K562 (cell line): ENCODE measurements around the gene CTSW. TPM values are rescaled to one million over a fixed set of nuclear protein-coding genes. Genes with fewer than 3 reads are reported as not detected.

Experiments used
- CBX3 ChIP-seq, 2 experiments: IDR thresholded peaks; 1 replicate in 1 of 2; 2 replicates in 1 of 2; pipeline ENCODE4 v1.6.1; 2012; ENCODE audit warnings: inconsistent platforms in 2 of 2, low read length in 2 of 2, borderline replicate concordance in 1 of 2, control low read depth in 1 of 2
- CXXC5 ChIP-seq: fragments of 250-450 bp; sonication (Bioruptor Pico); IDR thresholded peaks from 2 replicates; pipeline ENCODE4 v1.8.0; 2022; ENCODE audit warnings: inconsistent platforms, mild to moderate bottlenecking, moderate library complexity
- DIDO1 ChIP-seq: fragments of 450-650 bp; IDR thresholded peaks from 2 replicates; pipeline ENCODE4 v1.6.1; 2016; ENCODE audit warnings: low read depth, missing biosample characterization, missing genetic modification characterization
- DMBX1 ChIP-seq: fragments of 250-450 bp; sonication (Bioruptor Pico); IDR thresholded peaks from 2 replicates; pipeline ENCODE4 v1.8.0; 2022; ENCODE audit warnings: inconsistent platforms, mild to moderate bottlenecking, moderate library complexity, borderline replicate concordance
- E2F3 ChIP-seq: fragments of 250-450 bp; sonication (Bioruptor Pico); IDR thresholded peaks from 2 replicates; pipeline ENCODE4 v1.4.0; 2020; ENCODE audit warnings: mild to moderate bottlenecking
- ELF1 ChIP-seq: fragments of 200-800 bp; sonication (Bioruptor generic); IDR thresholded peaks from 2 replicates; pipeline ENCODE4 v1.6.1; 2016; ENCODE audit warnings: missing genetic modification characterization, missing compliant biosample characterization
- ETV1 ChIP-seq: fragments of 450-650 bp; conservative IDR thresholded peaks from 2 replicates; pipeline ENCODE4 v1.6.1; 2016; ENCODE audit warnings: missing genetic modification characterization, control low read depth, low read depth, missing compliant biosample characterization
- HDAC1 ChIP-seq, 2 experiments: fragments of 450-650 bp; IDR thresholded peaks; 2 replicates each; pipeline ENCODE4 v1.6.1; 2016 to 2017; ENCODE audit warnings: inconsistent platforms in 1 of 2, mild to moderate bottlenecking in 1 of 2, moderate library complexity in 1 of 2
- NR3C1 ChIP-seq: sonication (generic); formaldehyde crosslinking; IDR thresholded peaks from 2 replicates; pipeline ENCODE4 v1.8.1; 2022; ENCODE audit warnings: missing genetic modification reagents
- POLR2A ChIP-seq: fragments of 450-650 bp; conservative IDR thresholded peaks from 2 replicates; pipeline ENCODE4 v1.6.1; 2016
- POLR2AphosphoS2 ChIP-seq: IDR thresholded peaks from 2 replicates; pipeline ENCODE4 v1.6.1; 2012; ENCODE audit warnings: low read length, improper control_type of control experiment
- RBM25 ChIP-seq: fragments of 200-400 bp; formaldehyde crosslinking; IDR thresholded peaks from 2 replicates; pipeline ENCODE4 v1.6.1; 2018; ENCODE audit warnings: low read length, low read depth, moderate library complexity; ENCODE audit not compliant: severe bottlenecking
- RFX1 ChIP-seq: fragments of 450-650 bp; IDR thresholded peaks from 2 replicates; pipeline ENCODE4 v1.6.1; 2016; ENCODE audit warnings: mild to moderate bottlenecking, moderate library complexity
- SMARCA5 ChIP-seq: fragments of 450-650 bp; IDR thresholded peaks from 2 replicates; pipeline ENCODE4 v1.6.1; 2016
- ZFP1 ChIP-seq: fragments of 450-650 bp; formaldehyde crosslinking; IDR thresholded peaks from 2 replicates; pipeline ENCODE4 v1.4.0; 2020; ENCODE audit warnings: mild to moderate bottlenecking, mixed read lengths
- ZNF124 ChIP-seq: sonication (generic); formaldehyde crosslinking; IDR thresholded peaks from 2 replicates; pipeline ENCODE4 v1.8.1; 2022; ENCODE audit warnings: missing genetic modification reagents
- ZNF507 ChIP-seq: conservative IDR thresholded peaks from 2 replicates; pipeline ENCODE4 v1.6.1; 2017; ENCODE audit warnings: missing genetic modification characterization, missing compliant biosample characterization
- ZNF830 ChIP-seq: fragments of 250-450 bp; sonication (Bioruptor Pico); IDR thresholded peaks from 2 replicates; pipeline ENCODE4 v1.5.0; 2021; ENCODE audit warnings: mild to moderate bottlenecking
- polyA plus RNA-seq, 8 experiments: library from polyadenylated mRNA; depleted of rRNA in 4 of 8; stranded (reverse) in 5 of 8; unstranded in 3 of 8; fragments of >200 nt; fragmentation: Nextera tagmentation in 2 of 8; fragmentation: Illumina TruSeq in 1 of 8; extraction: Ambion mirVana in 2 of 8; extraction: Trizol in 1 of 8; gene quantifications; 2 replicates each; pipeline versions ENCODE4 v1.2.1 to v1.2.3, GENCODE V29; 2011 to 2014; ENCODE audit warnings: inconsistent platforms in 1 of 8, missing spikeins in 1 of 8
- total RNA-seq, 7 experiments: library from RNA; depleted of rRNA in 6 of 7; stranded (reverse); fragments of >200 nt in 6 of 7; fragmentation: Illumina TruSeq in 2 of 7; extraction: Trizol in 2 of 7; gene quantifications; 2 replicates each; pipeline versions ENCODE4 v1.2.1 to v1.2.3, GENCODE V29; 2011 to 2021; ENCODE audit warnings: low replicate concordance in 1 of 7
- TF ChIP-seq, protein P1 (sequence below): fragments of 250-450 bp; sonication (Bioruptor Pico); IDR thresholded peaks from 2 replicates; pipeline ENCODE4 v1.4.0; 2020
- TF ChIP-seq, protein P2 (sequence below): fragments of 250-450 bp; sonication (Bioruptor Pico); IDR thresholded peaks from 2 replicates; pipeline ENCODE4 v1.4.0; 2020; ENCODE audit warnings: mild to moderate bottlenecking, moderate library complexity, borderline replicate concordance
- TF ChIP-seq, protein P3 (sequence below), 2 experiments: fragments of 450-650 bp; IDR thresholded peaks; 2 replicates each; pipeline ENCODE4 v1.6.1; 2018; ENCODE audit warnings: mild to moderate bottlenecking in 2 of 2, low read depth in 1 of 2; ENCODE audit not compliant: partially characterized antibody in 2 of 2

Gene CTSW
- total and polyA plus RNA-seq, 9 of the 15 experiments (the other 6 are each of a cell fraction or from before 2014, with no cell fraction given): 0.04 TPM; not detected in 8

DNA sequence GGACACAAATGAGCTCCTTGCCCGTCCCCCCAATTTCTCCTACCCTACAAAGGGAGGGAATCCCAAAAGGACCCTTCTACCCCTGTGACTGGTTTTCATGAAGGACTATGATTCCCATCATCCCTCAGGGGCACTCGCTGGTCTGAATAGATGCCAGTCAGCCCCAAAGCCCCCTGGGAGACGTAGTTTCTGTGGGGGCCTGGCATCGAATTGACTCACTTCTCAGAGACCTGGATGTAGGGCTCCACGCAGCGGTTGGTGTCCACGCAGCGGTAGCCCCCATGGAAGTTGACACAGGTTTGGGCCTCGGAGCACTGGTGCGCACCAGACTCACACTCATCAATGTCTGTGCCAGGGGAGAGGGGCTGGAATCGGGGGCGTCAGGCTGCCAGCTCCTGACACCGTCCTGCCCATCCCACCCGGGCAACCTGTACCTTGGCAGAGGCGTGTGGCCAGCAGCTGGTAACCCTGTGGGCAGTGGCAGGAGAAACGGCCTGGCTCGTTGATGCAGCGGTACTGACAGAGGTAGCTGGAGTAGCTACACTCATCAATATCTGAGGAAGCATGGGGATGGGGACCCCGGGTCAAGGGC, 11.5 kb upstream of the CTSW start (continued):
- TF ChIP-seq, protein P1, sequence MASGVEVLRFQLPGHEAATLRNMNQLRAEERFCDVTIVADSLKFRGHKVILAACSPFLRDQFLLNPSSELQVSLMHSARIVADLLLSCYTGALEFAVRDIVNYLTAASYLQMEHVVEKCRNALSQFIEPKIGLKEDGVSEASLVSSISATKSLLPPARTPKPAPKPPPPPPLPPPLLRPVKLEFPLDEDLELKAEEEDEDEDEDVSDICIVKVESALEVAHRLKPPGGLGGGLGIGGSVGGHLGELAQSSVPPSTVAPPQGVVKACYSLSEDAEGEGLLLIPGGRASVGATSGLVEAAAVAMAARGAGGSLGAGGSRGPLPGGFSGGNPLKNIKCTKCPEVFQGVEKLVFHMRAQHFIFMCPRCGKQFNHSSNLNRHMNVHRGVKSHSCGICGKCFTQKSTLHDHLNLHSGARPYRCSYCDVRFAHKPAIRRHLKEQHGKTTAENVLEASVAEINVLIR (CRISPR knock-in tag): no peak
- TF ChIP-seq RFX1: no peak
- TF ChIP-seq, protein P2, sequence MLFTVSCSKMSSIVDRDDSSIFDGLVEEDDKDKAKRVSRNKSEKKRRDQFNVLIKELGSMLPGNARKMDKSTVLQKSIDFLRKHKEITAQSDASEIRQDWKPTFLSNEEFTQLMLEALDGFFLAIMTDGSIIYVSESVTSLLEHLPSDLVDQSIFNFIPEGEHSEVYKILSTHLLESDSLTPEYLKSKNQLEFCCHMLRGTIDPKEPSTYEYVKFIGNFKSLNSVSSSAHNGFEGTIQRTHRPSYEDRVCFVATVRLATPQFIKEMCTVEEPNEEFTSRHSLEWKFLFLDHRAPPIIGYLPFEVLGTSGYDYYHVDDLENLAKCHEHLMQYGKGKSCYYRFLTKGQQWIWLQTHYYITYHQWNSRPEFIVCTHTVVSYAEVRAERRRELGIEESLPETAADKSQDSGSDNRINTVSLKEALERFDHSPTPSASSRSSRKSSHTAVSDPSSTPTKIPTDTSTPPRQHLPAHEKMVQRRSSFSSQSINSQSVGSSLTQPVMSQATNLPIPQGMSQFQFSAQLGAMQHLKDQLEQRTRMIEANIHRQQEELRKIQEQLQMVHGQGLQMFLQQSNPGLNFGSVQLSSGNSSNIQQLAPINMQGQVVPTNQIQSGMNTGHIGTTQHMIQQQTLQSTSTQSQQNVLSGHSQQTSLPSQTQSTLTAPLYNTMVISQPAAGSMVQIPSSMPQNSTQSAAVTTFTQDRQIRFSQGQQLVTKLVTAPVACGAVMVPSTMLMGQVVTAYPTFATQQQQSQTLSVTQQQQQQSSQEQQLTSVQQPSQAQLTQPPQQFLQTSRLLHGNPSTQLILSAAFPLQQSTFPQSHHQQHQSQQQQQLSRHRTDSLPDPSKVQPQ (CRISPR knock-in tag): no peak
- no peak for TF ChIP-seq NR3C1
- TF ChIP-seq HDAC1 (IDR thresholded peaks at IDR 0.05): no peak
- no peak for TF ChIP-seq ELF1 (tag)
- TF ChIP-seq DIDO1 (tag): no peak
- no peak for TF ChIP-seq ZNF830 (CRISPR knock-in tag)
- TF ChIP-seq POLR2AphosphoS2: 0 out of 2 replicates have a peak, but pooled peaks have one; percentile 52
- no peak for TF ChIP-seq ZNF124 (CRISPR knock-in tag)
- TF ChIP-seq ETV1 (tag): no peak
- no peak for TF ChIP-seq RBM25
- no peak for TF ChIP-seq CXXC5 (CRISPR knock-in tag)
- no peak for TF ChIP-seq ZNF507 (tag)
- TF ChIP-seq CBX3 (IDR thresholded peaks at IDR 0.05; ENCODE audit: borderline replicate concordance in 1 of 2, low read length in 2 of 2): no peak
- TF ChIP-seq, protein P3, sequence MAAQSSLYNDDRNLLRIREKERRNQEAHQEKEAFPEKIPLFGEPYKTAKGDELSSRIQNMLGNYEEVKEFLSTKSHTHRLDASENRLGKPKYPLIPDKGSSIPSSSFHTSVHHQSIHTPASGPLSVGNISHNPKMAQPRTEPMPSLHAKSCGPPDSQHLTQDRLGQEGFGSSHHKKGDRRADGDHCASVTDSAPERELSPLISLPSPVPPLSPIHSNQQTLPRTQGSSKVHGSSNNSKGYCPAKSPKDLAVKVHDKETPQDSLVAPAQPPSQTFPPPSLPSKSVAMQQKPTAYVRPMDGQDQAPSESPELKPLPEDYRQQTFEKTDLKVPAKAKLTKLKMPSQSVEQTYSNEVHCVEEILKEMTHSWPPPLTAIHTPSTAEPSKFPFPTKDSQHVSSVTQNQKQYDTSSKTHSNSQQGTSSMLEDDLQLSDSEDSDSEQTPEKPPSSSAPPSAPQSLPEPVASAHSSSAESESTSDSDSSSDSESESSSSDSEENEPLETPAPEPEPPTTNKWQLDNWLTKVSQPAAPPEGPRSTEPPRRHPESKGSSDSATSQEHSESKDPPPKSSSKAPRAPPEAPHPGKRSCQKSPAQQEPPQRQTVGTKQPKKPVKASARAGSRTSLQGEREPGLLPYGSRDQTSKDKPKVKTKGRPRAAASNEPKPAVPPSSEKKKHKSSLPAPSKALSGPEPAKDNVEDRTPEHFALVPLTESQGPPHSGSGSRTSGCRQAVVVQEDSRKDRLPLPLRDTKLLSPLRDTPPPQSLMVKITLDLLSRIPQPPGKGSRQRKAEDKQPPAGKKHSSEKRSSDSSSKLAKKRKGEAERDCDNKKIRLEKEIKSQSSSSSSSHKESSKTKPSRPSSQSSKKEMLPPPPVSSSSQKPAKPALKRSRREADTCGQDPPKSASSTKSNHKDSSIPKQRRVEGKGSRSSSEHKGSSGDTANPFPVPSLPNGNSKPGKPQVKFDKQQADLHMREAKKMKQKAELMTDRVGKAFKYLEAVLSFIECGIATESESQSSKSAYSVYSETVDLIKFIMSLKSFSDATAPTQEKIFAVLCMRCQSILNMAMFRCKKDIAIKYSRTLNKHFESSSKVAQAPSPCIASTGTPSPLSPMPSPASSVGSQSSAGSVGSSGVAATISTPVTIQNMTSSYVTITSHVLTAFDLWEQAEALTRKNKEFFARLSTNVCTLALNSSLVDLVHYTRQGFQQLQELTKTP (IDR thresholded peaks at IDR 0.05; ENCODE audit: low read depth in 1 of 2, partially characterized antibody in 2 of 2): peak in 1 of 2 experiments; percentile 95
- no peak for TF ChIP-seq SMARCA5
- no peak for TF ChIP-seq DMBX1 (CRISPR knock-in tag)
- peak; percentile 58 for TF ChIP-seq POLR2A
- no peak for TF ChIP-seq ZFP1
- no peak for TF ChIP-seq E2F3 (CRISPR knock-in tag)
